MM.1S (cell line): ENCODE results near the gene BAZ1B.

Experiments
- EZH2 ChIP-seq: fragments of 300-600 bp; sonication (generic); optimal IDR thresholded peaks from 2 replicates; pipeline ENCODE3; 2017; ENCODE audit warnings: low read depth, mild to moderate bottlenecking, antibody characterized with exemption, low read length, mixed read lengths
- TF ChIP-seq, protein P1 (sequence below): fragments of 300-600 bp; sonication (generic); IDR thresholded peaks from 2 replicates; pipeline ENCODE4 v1.5.1; 2016; ENCODE audit warnings: antibody characterized with exemption, low read length, mixed read lengths

DNA sequence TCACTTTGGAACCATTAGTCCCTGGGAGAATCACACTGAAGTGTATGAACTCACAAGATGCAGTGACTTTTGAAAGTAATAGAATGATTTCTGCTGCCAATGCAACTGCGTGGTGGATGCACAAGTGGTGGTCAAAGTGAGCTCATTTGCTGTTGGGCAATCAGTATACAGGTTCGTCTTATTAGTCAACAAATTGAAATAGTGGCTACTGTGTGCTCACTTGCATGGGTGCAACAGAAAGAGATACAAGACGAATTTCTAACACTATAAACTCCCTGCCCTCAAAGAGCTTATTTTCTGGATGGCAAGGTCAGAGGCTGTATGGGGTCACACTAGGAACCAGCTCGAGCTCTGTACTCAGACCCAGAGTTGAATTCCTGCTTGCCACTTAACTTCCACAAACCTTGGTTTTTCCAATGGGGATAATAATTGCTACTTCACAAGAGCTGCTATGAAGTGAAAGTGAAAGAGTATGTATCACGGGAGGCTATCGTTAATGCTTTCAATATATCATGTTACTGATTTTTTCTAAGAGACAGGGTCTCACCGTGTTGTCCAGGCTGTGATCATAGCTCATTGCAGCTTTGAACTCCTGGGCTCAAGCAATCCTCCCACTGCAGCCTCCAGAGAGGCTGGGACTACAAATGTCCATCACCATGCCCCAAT lies 43.7 kb upstream of the BAZ1B start:
- TF ChIP-seq, protein P1, sequence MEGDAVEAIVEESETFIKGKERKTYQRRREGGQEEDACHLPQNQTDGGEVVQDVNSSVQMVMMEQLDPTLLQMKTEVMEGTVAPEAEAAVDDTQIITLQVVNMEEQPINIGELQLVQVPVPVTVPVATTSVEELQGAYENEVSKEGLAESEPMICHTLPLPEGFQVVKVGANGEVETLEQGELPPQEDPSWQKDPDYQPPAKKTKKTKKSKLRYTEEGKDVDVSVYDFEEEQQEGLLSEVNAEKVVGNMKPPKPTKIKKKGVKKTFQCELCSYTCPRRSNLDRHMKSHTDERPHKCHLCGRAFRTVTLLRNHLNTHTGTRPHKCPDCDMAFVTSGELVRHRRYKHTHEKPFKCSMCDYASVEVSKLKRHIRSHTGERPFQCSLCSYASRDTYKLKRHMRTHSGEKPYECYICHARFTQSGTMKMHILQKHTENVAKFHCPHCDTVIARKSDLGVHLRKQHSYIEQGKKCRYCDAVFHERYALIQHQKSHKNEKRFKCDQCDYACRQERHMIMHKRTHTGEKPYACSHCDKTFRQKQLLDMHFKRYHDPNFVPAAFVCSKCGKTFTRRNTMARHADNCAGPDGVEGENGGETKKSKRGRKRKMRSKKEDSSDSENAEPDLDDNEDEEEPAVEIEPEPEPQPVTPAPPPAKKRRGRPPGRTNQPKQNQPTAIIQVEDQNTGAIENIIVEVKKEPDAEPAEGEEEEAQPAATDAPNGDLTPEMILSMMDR = no peak
- no peak for TF ChIP-seq EZH2
